AG04450 (cell line): Measurements from ENCODE around the gene C22orf15. TPM values are rescaled to one million over a fixed set of nuclear protein-coding genes. Genes with fewer than 3 reads are reported as not detected.

Experiments used
- CTCF ChIA-PET: fragments of 300-600, 350-600 bp; formaldehyde crosslinking; extraction: SDS; loops from one replicate; lab custom pipeline; 2022; ENCODE audit warnings: antibody characterized with exemption, inconsistent platforms; lab: Charles Lee
- POLR2A ChIA-PET: fragments of 350-600 bp; formaldehyde crosslinking; extraction: SDS; loops from one replicate; lab custom pipeline; 2021; ENCODE audit warnings: antibody characterized with exemption, inconsistent platforms; lab: Yijun Ruan, JAX
- DNase-seq: peaks from one replicate; pipeline ENCODE4 v3.0.0-alpha.2; 2011; ENCODE audit warnings: low read depth, low spot score
- H3K27ac ChIP-seq: one replicate; pipeline ENCODE4 v1.5.1; 2012; ENCODE audit warnings: low read depth, low read length, control low read depth
- H3K27me3 ChIP-seq: one replicate; pipeline ENCODE4 v1.6.0; 2012; ENCODE audit warnings: low read length; ENCODE audit not compliant: control insufficient read depth, insufficient read depth
- H3K4me3 ChIP-seq: 2 replicates; pipeline ENCODE4 v1.5.1; 2011; ENCODE audit warnings: mild to moderate bottlenecking, low read depth, low read length, control low read depth
- H3K9me3 ChIP-seq: 2 replicates; pipeline ENCODE4 v1.5.1; 2012; ENCODE audit warnings: low read length; ENCODE audit not compliant: control insufficient read depth, insufficient read depth
- CTCF ChIP-seq: IDR thresholded peaks from 2 replicates; pipeline ENCODE4 v1.5.1; 2011; ENCODE audit warnings: low read depth, low read length, control low read depth, inconsistent platforms
- polyA plus RNA-seq: library from polyadenylated mRNA; depleted of rRNA; stranded (reverse); fragments of >200 nt; gene quantifications from 2 replicates; pipeline ENCODE4 v1.2.3, GENCODE V29; 2011

The C22orf15 gene
- polyA plus RNA-seq, 1 experiment, result 2.1 TPM

DNA sequence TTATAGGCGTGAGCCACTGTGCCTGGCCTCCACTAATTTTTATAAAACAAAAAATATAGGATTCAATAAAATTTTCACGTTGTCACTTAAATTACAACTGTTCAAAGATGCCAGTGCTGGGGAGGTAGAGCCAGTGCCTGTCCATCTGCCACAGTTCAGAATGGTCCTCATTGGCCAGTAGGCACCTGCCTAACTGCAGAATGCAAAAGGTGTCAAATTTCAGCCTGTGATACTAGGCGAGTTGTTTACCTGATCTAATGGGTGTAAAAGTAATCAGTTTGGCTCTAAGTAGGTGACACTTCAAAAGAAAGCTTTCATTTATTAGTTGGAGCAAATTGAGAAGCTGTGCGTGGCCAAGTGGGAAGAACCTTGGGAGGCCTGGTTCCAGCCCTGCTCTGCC is 26.3 kb downstream of the C22orf15 start:
- Histone ChIP-seq H3K4me3 (no peak overlapping the region), H3K27me3 (no peaks in the 10 kb centered on the region), H3K9me3 (no peaks in the 10 kb centered on the region), H3K27ac (no peak overlapping the region)
- ChIA-PET POLR2A (no interaction called here), CTCF (interaction anchor here (0.6 to 1.5 kb wide), 3 partner anchors 20 to 68 kb away, joined by 3 to 5 read pairs (median 4); partner anchors contain the start of gene SLC2A11)
- DNase-seq, result no peak
- no peak for TF ChIP-seq CTCF

- Histone ChIP-seq H3K27me3 (no peaks in the 10 kb centered on the region), H3K9me3 (no peaks in the 10 kb centered on the region), H3K27ac (no peak overlapping the region), H3K4me3 (no peak overlapping the region)
- no peak for DNase-seq
- no peak for TF ChIP-seq CTCF
- CTCF ChIA-PET, result interaction anchor here (0.6 to 1.5 kb wide), 3 partner anchors 20 to 68 kb away, joined by 3 to 5 read pairs (median 4); partner anchors contain the start of gene SLC2A11
- POLR2A ChIA-PET, result no interaction called here
Observed at GRCh38 chr22:23789638-23790037, 26.8 kb downstream of the C22orf15 start.

- TF ChIP-seq CTCF, result no peak
- Histone ChIP-seq H3K4me3 (no peak overlapping the region), H3K9me3 (no peaks in the 10 kb centered on the region), H3K27me3 (no peaks in the 10 kb centered on the region), H3K27ac (peak overlapping the region; percentile 61)
- CTCF ChIA-PET, result no interaction called here
- POLR2A ChIA-PET, result no interaction called here
- no peak for DNase-seq
Observed at GRCh38 chr22:23790819-23791737, 28.3 kb downstream of the C22orf15 start.

GRCh38 chr22:23791738-23792645 is 29.2 kb downstream of the C22orf15 start:
- Histone ChIP-seq H3K27me3 (no peaks in the 10 kb centered on the region), H3K9me3 (no peaks in the 10 kb centered on the region), H3K4me3 (no peak overlapping the region), H3K27ac (peak overlapping the region; percentile 61)
- ChIA-PET POLR2A (interaction anchor here (0.5 to 0.7 kb wide), 2 partner anchors 13 to 66 kb away, joined by 3 read pairs; no protein-coding TSS in a partner anchor), CTCF (interaction anchor here (1.1 to 1.2 kb wide), 2 partner anchors 21 to 102 kb away, joined by 3 read pairs; partner anchors contain the start of gene MIF)
- no peak for DNase-seq
- TF ChIP-seq CTCF, result no peak
